PFSK-1 (cell line): ENCODE results near the gene CLCN6.

Experiments
- FOXP2 ChIP-seq: optimal IDR thresholded peaks from 2 replicates; pipeline ENCODE3; 2011; ENCODE audit warnings: borderline replicate concordance, control low read depth, inconsistent platforms; ENCODE audit not compliant: insufficient read depth; ENCODE audit errors: extremely low read length, extremely low read depth
- POLR2AphosphoS5 ChIP-seq: IDR thresholded peaks from 2 replicates; pipeline ENCODE4 v1.6.1; 2012; ENCODE audit warnings: low read depth, mild to moderate bottlenecking, control low read depth, low read length, moderate library complexity
- SIN3A ChIP-seq: IDR thresholded peaks from 2 replicates; pipeline ENCODE4 v1.6.1; 2012; ENCODE audit warnings: mild to moderate bottlenecking, low read length, moderate library complexity, borderline replicate concordance; ENCODE audit not compliant: insufficient read depth
- TAF1 ChIP-seq: IDR thresholded peaks from 2 replicates; pipeline ENCODE4 v1.6.1; 2012; ENCODE audit warnings: low read length, control low read depth, borderline replicate concordance; ENCODE audit not compliant: insufficient read depth
- TF ChIP-seq, protein P1 (sequence below), 2 experiments: IDR thresholded peaks; 2 replicates each; pipeline versions ENCODE4 v1.6.1 to v1.8.0; 2011 to 2012; ENCODE audit warnings: low read depth in 2 of 2, low read length in 2 of 2, control low read depth in 1 of 2, inconsistent platforms in 1 of 2, mild to moderate bottlenecking in 1 of 2, moderate library complexity in 1 of 2; ENCODE audit not compliant: insufficient read depth in 1 of 2

DNA sequence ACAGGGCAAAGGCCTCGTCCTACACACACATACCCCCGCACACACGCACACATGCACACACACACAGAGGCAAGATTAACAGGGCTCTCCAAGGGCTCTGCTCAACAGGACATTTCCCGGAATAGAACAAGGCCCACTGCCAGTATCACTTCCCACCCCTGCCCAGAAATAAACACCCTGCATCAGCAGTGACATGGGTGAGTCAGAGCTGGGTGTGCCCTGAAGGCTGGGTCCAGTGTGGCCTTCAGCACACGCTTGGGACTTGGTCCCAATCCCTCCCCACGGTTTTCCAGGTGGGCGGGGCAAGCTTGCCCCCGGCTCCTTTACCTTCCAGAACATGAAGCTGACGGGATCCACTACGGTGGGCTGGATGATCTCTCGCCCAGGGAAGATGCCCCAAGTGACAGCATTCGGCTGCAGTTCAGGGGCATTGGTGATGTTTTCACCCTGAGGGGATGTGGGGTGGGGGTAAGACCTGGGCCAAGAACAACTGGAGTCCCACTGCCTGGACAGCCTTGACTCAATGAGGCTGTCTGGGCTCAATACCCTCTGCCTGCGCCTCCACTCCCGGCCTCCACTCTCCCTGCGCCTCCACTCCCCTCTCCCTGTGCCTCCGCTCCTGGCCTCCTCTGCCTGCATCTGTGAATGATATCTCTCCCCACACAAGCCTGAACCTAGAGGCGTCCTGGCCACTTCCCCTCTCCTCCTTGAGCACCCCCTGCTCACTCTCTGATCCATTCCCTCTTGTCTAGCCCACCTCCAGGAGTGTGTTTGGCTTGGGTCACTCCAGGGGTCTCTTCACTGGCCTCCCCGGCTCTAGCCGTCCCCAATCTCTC is 14.9 kb upstream of the CLCN6 start:
- TF ChIP-seq POLR2AphosphoS5, result no peak
- TF ChIP-seq, protein P1, sequence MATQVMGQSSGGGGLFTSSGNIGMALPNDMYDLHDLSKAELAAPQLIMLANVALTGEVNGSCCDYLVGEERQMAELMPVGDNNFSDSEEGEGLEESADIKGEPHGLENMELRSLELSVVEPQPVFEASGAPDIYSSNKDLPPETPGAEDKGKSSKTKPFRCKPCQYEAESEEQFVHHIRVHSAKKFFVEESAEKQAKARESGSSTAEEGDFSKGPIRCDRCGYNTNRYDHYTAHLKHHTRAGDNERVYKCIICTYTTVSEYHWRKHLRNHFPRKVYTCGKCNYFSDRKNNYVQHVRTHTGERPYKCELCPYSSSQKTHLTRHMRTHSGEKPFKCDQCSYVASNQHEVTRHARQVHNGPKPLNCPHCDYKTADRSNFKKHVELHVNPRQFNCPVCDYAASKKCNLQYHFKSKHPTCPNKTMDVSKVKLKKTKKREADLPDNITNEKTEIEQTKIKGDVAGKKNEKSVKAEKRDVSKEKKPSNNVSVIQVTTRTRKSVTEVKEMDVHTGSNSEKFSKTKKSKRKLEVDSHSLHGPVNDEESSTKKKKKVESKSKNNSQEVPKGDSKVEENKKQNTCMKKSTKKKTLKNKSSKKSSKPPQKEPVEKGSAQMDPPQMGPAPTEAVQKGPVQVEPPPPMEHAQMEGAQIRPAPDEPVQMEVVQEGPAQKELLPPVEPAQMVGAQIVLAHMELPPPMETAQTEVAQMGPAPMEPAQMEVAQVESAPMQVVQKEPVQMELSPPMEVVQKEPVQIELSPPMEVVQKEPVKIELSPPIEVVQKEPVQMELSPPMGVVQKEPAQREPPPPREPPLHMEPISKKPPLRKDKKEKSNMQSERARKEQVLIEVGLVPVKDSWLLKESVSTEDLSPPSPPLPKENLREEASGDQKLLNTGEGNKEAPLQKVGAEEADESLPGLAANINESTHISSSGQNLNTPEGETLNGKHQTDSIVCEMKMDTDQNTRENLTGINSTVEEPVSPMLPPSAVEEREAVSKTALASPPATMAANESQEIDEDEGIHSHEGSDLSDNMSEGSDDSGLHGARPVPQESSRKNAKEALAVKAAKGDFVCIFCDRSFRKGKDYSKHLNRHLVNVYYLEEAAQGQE (IDR thresholded peaks at IDR 0.05; ENCODE audit: insufficient read depth in 1 of 2, low read depth in 2 of 2, low read length in 2 of 2), result no peak
- no peak for TF ChIP-seq SIN3A
- no peak for TF ChIP-seq TAF1
- TF ChIP-seq FOXP2, result peak; percentile 93
